HG03045 (cell line): Measurements from ENCODE around the gene VAV1.
"Not testable (repeated sequence)": the region's sequence is repeated elsewhere in the genome, so short reads cannot be mapped to it uniquely, and the experiment has no call there.

ENCODE experiments used
- ATAC-seq: cut with Tn5 transposase; IDR thresholded peaks from one replicate; pipeline ENCODE4 v1.9.1; 2021; ENCODE audit warnings: mild to moderate bottlenecking, moderate library complexity; ENCODE audit not compliant: unreplicated experiment

VAV1 gene

DNA sequence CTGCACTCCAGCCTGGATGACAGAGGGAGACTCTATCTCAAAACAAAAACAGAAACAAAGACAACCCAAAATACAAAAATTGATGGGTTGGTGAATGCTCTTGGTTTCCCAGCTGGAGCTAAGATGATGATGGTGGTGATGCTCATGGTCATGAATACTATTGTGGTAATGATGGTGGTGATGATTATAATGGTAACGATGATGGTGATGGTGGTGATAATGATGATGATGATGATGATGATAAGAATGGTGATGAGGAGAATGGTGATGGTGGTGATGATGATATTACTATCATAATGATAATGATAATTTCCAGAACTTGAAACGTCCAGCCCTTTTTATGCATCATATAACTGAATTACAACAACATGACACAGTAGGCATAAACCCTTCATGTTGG lies 40.1 kb downstream of the VAV1 start:
- no peak for ATAC-seq

DNA sequence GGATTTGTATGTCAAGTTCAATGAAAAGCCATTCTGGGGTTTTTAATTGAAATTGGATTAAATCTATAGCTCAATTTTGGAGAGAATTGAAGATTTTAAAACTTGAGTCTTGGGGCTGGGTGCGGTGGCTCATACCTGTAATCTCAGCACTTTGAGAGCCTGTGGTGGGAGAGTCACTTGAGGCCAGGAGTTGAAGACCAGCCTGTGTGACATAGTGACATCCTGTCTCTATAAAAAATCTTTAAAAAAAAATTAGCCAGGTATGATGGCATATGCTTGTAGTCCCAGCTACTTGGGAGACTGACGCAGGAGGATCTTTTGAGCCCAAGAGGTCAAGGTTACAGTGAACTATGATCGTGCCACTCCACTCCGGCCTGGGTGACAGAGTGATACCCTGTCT lies 41.2 kb downstream of the VAV1 start:
- ATAC-seq = no peak

DNA sequence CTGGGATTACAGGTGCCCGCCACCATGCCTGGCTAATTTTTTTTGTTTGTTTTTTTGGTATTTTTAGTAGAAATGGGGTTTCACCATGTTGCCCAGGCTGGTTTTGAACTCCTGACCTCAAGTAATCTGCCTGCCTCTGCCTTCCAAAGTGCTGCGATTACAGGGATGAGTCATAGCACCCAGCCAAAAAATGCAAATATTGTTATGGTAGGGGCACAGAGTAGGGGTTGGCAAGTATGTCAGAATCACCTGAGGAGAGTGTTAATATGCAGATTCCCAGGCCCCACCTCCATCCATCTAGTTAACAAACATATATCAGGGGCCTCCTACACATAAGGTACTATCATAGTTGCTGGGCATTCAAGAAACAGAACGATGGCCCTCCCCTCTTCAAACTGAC lies 44.7 kb downstream of the VAV1 start:
- ATAC-seq = no peak

DNA sequence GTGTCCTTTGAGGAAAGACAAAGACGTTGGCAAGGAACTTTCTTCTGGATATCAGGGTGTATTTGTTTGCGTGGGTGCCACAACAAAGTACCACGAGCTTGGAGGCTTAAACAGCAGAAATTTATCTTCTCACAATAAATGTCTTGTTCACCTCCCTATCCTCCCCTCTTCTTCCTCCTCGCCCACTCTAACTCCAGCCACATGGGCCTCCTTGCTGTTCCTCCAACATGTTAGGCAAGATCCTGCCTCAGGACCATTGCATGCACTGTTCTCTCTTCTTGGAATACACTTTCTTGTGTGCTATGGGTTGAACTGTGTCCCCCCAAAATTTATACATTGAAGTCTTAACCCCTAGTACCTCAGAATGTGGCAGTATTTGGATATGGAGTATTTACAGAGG lies 45.7 kb downstream of the VAV1 start:
- ATAC-seq = no peak

DNA sequence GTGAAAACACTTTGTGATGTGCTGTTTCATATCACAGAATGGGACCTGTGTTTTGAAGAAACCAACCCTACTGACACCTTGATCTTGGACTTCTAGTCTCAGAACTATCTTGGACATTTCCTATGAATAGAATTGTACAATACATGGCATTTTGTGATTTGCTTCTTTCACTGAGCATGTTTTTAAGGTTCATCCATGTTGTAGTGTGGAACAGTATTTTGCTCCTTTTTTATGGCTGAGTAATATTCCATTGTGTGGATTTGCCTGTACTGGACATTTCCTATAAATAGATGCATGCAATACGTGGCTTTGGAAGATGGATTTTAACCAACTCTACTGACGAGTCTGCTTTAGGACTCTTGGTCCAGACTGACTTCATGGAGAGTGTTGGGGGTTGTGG lies 46.8 kb downstream of the VAV1 start:
- ATAC-seq = no peak

DNA sequence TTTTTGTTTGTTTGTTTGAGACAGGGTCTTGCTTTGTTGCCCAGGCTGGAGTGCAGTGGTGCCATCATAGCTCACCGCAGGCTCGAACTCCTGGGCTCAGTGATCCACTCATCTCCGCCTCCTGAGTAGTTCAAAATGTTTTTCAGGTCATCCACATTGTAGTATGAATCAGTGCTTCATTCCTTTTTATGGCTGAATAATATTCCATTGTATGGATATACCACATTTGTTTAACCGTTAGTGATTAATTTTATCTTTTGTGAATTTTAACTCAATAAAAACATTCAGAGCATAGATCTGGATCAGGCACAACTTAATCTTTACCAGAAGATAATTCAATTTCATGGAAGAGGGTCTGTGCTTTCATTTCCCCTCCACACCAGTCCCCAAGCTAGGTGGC lies 47.7 kb downstream of the VAV1 start:
- ATAC-seq = no peak

DNA sequence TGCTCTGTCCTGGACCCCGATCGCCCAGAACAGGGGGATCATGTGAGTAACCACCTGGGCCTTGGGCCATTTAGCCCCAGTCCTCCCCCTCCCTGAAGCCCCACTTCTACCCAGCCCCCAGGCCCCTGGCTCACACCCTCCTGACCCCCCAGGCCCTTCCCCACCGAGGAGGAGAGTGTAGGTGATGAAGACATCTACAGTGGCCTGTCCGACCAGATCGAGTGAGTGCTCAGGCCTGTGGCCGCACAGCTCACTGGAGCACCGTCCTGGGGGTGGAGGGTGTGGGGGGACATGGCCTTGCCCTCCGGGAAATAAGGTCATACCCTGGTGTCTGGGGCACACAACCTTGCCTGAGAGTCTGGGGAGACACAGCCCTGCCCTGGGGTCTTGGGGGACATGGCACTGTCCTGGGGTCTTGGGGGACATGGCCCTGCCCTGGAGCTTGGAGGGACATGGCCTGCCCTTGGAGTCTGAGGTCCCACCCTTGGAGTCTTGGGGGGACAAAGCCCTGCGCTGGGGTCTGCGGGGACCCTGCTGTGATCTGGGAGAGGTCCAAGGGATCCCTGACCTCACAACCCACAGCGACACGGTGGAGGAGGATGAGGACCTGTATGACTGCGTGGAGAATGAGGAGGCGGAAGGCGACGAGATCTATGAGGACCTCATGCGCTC lies 49.3 kb downstream of the VAV1 start:
- no peak for ATAC-seq

DNA sequence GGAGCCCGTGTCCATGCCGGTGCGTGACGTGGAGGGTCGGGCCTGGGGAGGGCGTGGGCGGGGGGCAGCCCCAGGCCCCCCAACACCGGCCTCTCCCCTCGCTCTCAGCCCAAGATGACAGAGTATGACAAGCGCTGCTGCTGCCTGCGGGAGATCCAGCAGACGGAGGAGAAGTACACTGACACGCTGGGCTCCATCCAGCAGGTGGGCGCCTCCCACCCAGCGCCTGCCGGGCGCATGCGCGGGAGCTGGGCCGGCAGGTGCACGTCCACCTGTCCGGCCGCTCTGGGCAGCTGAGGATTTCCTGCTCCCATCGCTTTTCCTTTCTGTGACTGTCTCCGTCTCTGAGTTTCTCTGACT lies 49.8 kb downstream of the VAV1 start:
- no peak for ATAC-seq

DNA sequence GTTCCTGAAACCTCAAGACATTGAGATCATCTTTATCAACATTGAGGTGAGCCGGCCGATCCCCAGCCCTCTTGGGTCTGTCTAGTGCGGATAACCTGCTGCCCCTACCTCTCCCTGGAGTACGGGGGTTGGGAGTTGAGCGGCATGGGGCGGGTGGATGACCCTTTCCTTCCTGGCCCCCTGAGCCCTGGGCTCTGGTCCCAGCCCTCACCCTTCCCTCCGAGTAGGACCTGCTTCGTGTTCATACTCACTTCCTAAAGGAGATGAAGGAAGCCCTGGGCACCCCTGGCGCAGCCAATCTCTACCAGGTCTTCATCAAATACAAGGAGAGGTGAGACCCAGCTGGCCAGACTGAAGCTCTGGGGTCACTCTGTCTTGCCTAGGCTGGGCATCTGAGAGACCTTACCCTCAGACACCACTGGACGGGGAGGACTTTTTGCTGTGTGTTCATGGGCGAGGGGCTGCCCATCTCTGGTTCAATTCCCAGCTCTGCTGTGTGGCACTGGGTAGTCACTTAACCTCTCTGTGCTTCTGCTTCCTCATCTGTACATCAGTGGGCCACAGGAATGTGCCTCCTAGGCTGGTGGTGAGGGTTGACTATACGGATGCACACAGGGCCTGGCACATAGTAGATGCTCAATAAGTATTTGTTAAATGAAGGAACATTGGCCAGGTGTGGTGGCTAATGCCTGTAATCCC lies 52.7 kb downstream of the VAV1 start:
- no peak for ATAC-seq

DNA sequence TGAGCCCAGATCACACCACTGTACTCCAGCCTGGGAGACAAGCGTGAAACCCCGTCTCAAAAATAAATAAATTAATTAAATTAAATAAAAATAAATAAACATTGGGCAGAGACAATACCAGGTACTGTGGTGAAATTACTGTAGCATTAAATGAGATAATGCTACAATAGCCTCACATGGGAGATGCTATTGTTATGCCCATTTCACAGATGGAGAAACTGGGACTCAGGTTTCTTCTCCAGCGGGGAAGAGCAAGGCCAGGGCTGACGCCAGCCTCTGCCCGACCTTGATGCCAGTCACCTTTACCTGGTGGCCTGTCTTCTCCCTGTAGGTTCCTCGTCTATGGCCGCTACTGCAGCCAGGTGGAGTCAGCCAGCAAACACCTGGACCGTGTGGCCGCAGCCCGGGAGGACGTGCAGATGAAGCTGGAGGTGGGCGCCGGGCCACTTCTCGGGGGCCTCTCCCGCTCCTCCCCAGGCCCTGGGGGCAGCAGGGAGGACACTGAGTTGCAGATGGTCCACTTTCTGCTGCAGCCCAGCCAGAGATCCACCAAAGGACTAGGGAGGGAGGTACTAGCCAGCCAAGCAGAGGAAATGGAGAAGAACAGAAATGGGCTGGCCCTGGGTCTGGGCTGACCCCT lies 53.9 kb downstream of the VAV1 start:
- ATAC-seq = no peak

DNA sequence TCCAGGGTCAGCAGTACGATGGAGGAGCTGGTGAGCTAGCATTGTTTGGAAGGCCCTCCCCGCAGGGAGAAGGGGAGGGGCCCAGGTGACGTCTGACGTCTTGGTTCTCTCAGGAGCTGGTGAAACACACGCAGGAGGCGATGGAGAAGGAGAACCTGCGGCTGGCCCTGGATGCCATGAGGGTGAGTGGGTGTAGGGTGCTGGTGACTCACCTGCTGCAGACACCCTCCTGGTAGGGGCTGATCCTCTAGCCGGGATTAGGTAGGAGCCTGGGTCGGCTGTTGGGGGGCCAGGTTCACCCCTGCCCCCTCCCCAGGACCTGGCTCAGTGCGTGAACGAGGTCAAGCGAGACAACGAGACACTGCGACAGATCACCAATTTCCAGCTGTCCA lies 55.8 kb downstream of the VAV1 start:
- ATAC-seq = no peak

DNA sequence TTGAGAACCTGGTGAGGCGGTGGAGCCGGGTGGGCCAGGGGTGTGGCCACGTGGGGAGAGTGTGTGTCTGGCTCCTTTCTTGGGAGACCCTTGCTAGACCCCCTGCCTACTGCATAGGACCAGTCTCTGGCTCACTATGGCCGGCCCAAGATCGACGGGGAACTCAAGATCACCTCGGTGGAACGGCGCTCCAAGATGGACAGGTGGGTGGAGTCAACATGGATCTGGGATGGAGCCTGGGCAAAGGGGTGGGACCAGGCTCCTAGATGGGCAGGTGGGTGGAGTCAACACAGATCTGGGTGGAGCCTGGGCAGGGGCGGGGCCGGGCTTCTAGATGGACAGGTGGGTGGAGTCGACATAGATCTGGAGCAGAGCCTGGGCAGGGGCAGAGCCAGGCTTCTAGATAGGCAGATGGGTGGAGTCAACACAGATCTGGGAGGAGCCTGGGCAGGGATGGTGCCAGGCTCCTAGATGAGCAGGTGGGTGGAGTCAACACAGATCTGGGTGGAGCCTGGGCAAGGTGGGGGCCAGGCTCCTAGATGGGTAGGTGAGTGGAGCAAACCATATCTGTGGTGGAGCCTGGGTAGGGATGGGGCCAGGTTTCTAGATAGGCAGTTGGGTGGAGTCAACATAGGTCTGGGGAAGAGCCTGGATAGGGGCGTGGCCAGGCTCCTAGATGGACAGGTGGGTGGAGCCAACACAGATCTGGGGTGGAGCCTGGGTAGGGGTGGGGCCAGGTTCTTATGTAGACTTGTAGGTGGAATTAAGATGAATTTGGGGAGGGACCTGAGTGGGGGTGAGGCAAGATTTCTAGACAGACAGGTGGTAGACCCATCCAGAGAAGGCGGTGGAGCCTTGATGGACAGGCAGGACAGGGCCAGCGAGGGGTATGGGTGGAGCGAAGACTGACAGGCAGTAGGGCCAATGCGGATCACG lies 56.5 kb downstream of the VAV1 start:
- ATAC-seq = no peak

DNA sequence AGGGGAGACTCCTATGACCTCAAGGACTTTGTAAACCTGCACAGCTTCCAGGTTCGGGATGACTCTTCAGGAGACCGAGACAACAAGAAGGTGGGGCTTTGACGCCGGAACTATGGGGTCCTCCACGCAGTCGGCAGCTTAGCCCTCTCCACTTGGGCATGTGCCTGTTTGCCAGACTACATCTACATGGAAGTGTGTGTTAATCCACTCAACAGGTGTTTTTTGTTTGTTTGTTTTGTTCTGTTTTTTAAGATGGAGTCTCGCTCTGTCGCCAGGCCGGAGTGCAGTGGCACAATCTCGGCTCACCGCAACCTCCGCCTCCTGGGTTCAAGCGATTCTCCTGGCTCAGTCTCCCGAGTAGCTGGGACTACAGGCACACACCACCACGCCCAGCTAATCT lies 57.3 kb downstream of the VAV1 start:
- not testable (repeated sequence) for ATAC-seq

DNA sequence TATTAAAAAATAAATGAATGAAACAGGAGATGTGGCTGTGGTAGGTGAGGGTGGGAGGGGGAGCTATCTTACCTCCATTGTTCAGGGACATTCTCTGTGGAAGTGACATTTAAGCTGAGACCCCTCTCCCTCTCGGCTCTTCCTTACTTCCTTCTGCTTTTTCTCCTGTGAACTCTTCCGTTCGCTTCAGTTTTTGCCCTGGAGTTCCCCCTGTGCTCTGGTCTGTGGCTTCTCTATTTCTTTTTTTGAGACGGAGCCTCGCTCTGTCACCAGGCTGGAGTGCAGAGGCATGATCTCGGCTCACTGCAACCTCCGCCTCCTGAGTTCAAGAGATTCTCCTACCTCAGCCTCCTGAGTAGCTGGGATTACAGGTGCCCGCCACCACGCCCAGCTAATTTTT lies 58.6 kb downstream of the VAV1 start:
- not testable (repeated sequence) for ATAC-seq

DNA sequence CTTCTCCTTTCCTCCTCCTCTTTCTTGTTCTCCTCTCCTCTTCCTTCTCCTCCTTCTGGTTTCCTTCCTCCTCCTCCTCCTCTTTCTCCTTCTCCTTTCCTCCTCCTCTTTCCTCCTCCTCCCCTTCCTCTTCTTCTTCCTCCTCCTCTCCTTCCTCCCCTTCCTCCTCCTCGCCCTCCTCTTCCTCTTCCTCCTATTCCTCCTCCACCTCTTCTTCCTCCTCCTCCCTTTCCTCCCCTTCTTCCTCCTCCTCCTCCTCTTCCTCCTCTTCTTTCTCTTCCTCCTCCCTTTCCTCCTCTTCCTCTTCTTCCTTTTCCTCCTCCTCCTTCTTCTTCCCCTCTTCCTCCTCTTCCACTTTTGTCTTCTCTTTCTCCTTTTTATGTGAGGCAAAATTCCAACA lies 59.9 kb downstream of the VAV1 start:
- ATAC-seq = no peak

DNA sequence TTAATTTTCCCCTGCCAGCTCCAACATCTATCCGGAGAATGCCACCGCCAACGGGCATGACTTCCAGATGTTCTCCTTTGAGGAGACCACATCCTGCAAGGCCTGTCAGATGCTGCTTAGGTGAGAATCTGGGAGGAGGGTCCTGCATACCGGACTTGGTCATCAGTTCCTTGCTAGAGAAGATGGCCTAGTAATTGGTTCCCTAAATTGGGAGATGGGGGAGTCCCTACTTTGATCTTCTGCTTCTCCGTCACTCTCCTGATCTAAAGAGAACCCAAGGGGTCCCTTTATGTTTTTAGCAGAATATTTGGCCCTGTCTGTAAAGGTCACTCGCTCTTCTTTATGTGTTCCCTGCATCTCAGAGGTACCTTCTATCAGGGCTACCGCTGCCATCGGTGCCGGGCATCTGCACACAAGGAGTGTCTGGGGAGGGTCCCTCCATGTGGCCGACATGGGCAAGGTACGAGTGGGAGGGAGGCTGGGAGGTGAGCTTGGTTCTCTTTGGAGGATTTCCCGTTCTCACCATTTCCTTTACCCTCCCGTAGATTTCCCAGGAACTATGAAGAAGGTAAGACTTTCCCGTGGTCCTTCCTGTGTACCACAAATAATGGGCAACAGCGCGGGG lies 60.8 kb downstream of the VAV1 start:
- no peak for ATAC-seq

DNA sequence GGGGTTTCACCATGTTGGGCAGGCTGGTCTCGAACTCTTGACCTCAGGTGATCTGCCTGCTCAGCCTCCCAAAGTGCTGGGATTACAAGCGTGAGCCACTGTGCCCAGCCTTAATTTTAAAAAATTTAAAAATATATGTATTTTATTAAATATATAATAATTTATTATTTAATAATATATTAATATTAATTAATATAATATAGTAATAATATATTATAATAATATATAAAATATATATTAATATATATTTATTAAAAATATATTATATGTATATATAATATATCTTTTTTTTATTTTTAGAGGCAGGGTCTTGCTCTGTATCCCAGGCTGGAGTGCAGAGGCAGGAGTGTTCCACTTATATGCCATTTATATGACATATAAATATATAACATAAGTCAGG lies 61.9 kb downstream of the VAV1 start:
- no peak for ATAC-seq

DNA sequence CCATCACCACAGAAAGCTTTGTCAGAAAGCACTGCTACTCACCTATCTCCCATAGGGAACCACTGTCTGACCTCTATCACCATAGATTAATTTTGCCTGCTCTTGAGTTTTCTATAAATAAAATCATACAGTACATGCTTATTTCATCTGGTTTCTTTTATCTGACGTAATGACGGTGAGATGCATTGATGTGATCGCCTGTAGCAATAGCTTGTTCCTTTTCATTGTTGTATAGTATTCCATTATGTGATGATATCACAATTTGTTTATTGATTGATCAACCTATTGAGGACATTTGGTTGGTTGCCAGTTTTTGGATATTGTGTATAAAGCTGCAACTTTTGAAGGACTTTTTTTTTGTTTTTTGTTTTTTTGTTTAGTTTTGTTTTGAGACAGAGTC lies 63.0 kb downstream of the VAV1 start:
- no peak for ATAC-seq

DNA sequence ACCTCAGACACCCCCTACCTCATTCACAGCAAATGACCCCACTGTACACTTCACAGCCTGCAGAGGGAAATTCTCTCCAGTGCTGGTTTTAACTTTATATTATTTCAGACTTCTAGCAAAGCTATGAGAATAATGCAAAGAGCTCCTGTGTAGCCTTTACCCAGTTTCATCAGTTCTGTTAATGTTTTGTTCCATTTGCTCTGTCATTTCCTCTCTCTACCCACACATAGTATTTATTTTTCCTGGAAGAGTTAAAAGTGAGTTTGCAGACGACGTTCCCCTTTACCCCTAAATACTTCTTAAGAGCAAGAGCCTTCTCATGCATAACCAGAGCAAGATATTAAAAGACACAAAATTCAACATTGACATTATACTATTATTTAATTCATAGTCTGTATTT lies 65.0 kb downstream of the VAV1 start:
- no peak for ATAC-seq

DNA sequence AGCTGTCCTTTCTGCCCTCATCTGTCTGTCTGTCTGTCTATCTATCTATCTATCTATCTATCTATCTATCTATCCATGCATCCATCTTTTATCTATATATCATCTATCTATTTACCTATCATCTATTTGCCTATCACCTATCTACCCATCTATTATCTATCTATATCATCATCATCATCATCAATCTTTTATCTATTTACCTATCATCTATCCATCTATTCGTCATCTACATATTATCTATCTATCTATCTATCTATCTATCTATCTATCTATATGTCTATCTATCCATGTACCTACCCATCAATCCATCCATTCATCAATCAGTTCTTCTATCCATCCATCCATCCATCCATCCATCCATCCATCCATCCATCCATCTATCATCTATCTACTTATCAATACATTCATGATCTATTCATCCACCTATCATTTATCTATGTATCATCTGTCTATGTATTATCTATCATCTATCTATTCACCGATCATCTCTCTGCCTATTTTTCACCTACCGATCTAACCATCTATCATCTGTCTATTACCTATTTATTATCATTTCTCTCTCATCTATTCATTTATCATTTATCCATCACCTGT lies 65.7 kb downstream of the VAV1 start:
- ATAC-seq = no peak
